ENCODE measurements around the gene KRTAP13-1.

The KRTAP13-1 gene

DNA sequence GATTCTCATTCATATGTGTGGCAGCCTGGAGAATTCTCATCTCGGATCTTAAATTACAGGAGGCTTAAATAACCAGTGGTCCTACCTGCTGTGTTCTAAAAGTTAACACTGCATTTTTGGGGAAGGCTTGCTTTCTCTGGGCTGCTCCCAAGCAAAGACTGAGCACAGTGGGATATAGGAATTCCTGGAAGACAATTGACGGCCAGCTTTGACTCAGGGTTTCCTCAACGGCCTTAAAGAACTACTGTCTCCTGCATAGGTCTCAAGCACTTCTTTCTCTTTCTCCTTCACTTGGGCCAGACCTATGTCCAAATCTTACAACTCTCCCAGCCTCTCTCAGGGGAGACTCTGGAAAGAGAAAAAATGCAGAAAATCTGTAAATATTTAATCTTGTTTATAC, 30.9 kb downstream of the KRTAP13-1 start:
- TF ChIP-seq JUND (IDR thresholded peaks at IDR 0.05; ENCODE audit: low read depth): no peak
- in situ Hi-C loops (cut with HindIII; ENCODE audit: low pct_unique_long_range_greater_than_20kb, low sequenced_read_pairs): no loop called here
- DNase-seq (ENCODE audit: low read depth in 1 of 2, low spot score in 1 of 2): no peak

DNA sequence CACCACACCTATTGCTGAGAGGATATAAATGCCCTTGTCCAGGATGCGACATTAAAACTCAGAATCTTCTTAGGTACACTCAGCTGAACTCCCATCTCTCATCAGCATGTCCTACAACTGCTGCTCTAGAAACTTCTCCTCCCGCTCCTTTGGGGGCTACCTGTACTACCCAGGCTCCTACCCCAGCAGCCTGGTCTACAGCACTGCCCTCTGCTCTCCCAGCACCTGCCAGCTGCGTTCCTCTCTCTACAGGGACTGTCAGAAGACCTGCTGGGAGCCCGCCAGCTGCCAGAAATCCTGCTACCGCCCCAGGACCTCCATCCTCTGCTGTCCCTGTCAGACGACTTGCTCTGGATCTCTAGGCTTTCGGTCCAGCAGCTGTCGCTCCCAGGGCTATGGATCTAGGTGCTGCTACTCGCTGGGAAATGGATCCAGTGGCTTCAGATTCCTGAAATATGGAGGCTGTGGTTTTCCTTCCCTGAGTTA, 34.4 kb downstream of the KRTAP13-1 start, which contains the start of gene KRTAP13-4:
TSS of gene KRTAP13-4 (plus strand) at position 51 of the 486 bp plus-strand sequence. CDS start at position 107, 56 bp downstream.
- no peak for TF ChIP-seq JUND (IDR thresholded peaks at IDR 0.05; ENCODE audit: low read depth)
- DNase-seq (ENCODE audit: low read depth in 1 of 2, low spot score in 1 of 2): no peak
- in situ Hi-C loops (cut with HindIII; ENCODE audit: low pct_unique_long_range_greater_than_20kb, low sequenced_read_pairs): no loop called here

DNA sequence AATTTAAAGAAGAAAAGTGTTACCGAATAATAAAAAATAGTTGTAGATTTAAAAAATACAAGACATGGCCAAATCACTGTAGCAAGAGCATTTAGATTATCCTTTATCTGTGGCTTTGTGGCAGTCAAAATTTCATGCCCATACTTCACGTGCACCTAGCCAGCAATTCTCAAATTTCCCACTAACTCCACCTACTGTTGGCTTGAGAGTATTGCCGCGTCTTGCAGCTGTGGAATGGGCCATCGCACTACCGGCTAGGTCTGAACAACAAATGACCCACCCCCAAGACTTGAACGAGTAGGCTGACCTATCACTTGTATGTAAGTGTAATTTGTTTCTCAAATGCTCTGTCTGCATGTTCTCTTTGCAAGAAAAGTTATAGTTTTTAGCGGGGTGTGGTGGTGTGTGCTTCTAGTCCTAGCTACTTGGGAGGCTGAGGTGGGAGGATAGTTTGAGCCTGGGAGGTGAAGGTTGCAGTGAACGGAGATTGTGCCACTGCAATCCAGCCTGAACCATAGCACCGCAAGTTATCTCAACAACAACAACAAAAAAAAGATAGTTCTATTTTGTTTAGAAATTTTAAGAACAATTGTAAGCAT, 38.3 kb downstream of the KRTAP13-1 start:
- no peak for TF ChIP-seq JUND (IDR thresholded peaks at IDR 0.05; ENCODE audit: low read depth)
- DNase-seq (ENCODE audit: low read depth in 1 of 2, low spot score in 1 of 2): peak in 1 of 2 experiments; percentile 70
- in situ Hi-C loops (cut with HindIII; ENCODE audit: low pct_unique_long_range_greater_than_20kb, low sequenced_read_pairs): no loop called here

DNA sequence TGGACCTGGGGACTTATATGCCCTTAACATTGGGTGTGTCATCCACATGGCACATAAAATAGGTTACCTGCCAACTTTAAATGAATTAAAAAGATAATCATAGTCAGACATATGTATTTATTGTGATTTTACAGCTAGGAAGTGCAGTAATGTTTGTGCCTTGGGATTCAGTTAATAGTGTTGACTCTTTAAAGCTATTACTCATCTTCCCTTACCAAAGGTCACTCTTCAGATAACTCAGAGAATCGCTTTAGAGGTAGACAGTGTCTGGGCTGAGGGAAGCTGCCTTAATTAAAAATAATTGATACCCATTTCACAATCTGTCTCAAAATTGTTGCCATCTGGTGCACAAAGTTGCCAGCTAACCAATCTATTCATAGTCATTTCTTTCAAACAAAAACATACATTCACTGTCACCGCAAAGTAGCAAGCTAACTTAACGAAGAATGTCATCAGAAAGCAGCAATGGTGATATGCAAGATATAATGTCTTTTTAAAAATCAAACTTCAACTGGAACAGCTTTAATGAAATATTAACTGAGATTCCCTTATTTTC, 41.3 kb downstream of the KRTAP13-1 start:
- TF ChIP-seq JUND (IDR thresholded peaks at IDR 0.05; ENCODE audit: low read depth): no peak
- in situ Hi-C loops (cut with HindIII; ENCODE audit: low pct_unique_long_range_greater_than_20kb, low sequenced_read_pairs): no loop called here
- DNase-seq (ENCODE audit: low read depth in 1 of 2, low spot score in 1 of 2): no peak

DNA sequence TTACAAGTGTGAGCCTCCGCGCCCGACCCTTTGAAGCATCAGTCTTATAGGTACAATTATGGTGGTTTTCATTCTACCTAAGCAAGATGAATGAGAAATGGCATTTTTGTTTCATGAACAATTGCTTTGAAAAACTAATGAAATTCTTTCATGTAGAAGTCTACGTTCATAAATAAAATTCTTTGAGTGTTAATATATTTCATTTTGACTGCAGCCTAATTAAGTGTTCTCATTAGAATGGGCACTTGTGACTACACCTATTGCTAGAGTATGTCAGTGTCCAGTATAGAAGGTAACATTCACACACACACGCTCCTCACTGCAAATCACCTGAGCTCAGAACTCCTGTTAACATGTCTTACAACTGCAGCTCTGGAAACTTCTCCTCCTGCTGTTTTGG, 44.1 kb downstream of the KRTAP13-1 start, which contains the start of gene KRTAP15-1:
TSS of gene KRTAP15-1 (plus strand) at position 301 of the 400 bp plus-strand sequence. CDS start at position 354, 53 bp downstream.
- TF ChIP-seq JUND (IDR thresholded peaks at IDR 0.05; ENCODE audit: low read depth): no peak
- DNase-seq (ENCODE audit: low read depth in 1 of 2, low spot score in 1 of 2): no peak
- in situ Hi-C loops (cut with HindIII; ENCODE audit: low pct_unique_long_range_greater_than_20kb, low sequenced_read_pairs): no loop called here

DNA sequence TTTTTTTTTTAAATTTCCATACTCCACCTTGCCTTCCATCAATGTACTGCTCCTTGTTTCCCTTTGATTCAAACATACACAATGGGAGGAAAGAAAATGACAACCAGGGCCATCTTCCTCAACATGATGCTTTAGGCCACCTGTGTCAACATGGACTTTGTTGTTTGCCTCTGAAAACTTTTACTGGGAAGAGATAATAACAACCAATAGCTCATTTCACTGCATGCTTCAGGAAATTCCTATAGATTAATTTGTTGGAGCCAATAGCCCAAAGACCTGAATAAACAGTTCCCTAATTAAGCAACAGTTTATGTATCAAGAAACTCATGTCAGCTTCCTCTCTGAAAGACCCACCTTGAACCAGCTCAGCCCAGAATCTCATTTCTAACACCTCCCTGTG, 47.4 kb downstream of the KRTAP13-1 start:
- in situ Hi-C loops (cut with HindIII; ENCODE audit: low pct_unique_long_range_greater_than_20kb, low sequenced_read_pairs): no loop called here
- peak in 1 of 2 experiments; percentile 53 for DNase-seq (ENCODE audit: low read depth in 1 of 2, low spot score in 1 of 2)
- no peak for TF ChIP-seq JUND (IDR thresholded peaks at IDR 0.05; ENCODE audit: low read depth)

DNA sequence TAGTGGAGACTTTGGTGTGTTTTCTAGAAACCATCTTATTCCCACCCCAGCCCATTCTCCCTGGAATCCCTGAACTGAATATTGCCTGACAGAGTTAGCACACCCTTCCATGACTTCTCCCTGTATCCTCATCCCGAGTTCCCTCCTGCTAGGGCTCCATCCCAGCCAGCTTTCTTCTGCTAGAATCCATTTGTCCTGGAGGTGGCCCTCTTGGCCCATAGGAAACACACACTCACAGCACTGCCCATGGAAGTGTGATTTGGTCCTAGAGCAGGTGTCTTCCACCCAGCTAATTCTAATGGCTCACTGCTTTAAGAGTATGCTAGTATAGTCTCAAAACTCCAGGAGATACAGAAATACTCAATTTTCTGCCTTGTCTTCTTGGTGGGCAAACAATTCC, 48.4 kb downstream of the KRTAP13-1 start:
- DNase-seq (ENCODE audit: low read depth in 1 of 2, low spot score in 1 of 2): peak in 1 of 2 experiments; percentile 56
- in situ Hi-C loops (cut with HindIII; ENCODE audit: low pct_unique_long_range_greater_than_20kb, low sequenced_read_pairs): no loop called here
- TF ChIP-seq JUND (IDR thresholded peaks at IDR 0.05; ENCODE audit: low read depth): no peak
